ENCODE measurements around the gene HPSE2. TPM values are rescaled to one million over a fixed set of nuclear protein-coding genes. Genes with fewer than 3 reads are reported as not detected.
"Not testable (repeated sequence)": the region's sequence is repeated elsewhere in the genome, so short reads cannot be mapped to it uniquely, and the experiment has no call there.

The HPSE2 gene
- total and polyA plus RNA-seq, 4 donors = 0.05 TPM; not detected in 3

GRCh38 chr10:98908868-98909267, 326.8 kb downstream of the HPSE2 start:
- no peaks in the 10 kb centered on the region for H3K4me1 ChIP-seq (ENCODE audit: control insufficient read depth in 4 of 4, insufficient read depth in 4 of 4, low read length in 3 of 4)
- WGBS = 70% methylated on average over 3 of the region's 3 CpGs
- no peaks in the 10 kb centered on the region for H3K36me3 ChIP-seq (ENCODE audit: control insufficient read depth in 4 of 4, insufficient read depth in 3 of 4, low read depth in 1 of 4, low read length in 3 of 4)
- peaks cover 0 to 4% (median 0%) of the 10 kb centered on the region in 4 donors for H3K27me3 ChIP-seq (ENCODE audit: control insufficient read depth in 4 of 4, insufficient read depth in 4 of 4, low read length in 3 of 4)
- no peak for DNase-seq (ENCODE audit: low spot score)
- H3K9me3 ChIP-seq (ENCODE audit: control insufficient read depth in 4 of 4, low read length in 3 of 4) = no peaks in the 10 kb centered on the region
- TF ChIP-seq FOXA1 (IDR thresholded peaks at IDR 0.05) (no peak), ATF3 (IDR thresholded peaks at IDR 0.05) (no peak), JUND (IDR thresholded peaks at IDR 0.05) (no peak), ZBTB33 (IDR thresholded peaks at IDR 0.05) (no peak), SP1 (IDR thresholded peaks at IDR 0.05) (no peak), FOXA2 (IDR thresholded peaks at IDR 0.05) (no peak), HNF4A (conservative IDR thresholded peaks at IDR 0.05) (no peak)
- TF ChIP-seq, protein P1, sequence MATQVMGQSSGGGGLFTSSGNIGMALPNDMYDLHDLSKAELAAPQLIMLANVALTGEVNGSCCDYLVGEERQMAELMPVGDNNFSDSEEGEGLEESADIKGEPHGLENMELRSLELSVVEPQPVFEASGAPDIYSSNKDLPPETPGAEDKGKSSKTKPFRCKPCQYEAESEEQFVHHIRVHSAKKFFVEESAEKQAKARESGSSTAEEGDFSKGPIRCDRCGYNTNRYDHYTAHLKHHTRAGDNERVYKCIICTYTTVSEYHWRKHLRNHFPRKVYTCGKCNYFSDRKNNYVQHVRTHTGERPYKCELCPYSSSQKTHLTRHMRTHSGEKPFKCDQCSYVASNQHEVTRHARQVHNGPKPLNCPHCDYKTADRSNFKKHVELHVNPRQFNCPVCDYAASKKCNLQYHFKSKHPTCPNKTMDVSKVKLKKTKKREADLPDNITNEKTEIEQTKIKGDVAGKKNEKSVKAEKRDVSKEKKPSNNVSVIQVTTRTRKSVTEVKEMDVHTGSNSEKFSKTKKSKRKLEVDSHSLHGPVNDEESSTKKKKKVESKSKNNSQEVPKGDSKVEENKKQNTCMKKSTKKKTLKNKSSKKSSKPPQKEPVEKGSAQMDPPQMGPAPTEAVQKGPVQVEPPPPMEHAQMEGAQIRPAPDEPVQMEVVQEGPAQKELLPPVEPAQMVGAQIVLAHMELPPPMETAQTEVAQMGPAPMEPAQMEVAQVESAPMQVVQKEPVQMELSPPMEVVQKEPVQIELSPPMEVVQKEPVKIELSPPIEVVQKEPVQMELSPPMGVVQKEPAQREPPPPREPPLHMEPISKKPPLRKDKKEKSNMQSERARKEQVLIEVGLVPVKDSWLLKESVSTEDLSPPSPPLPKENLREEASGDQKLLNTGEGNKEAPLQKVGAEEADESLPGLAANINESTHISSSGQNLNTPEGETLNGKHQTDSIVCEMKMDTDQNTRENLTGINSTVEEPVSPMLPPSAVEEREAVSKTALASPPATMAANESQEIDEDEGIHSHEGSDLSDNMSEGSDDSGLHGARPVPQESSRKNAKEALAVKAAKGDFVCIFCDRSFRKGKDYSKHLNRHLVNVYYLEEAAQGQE (IDR thresholded peaks at IDR 0.05) = no peak
- H3K9ac ChIP-seq (ENCODE audit: low read depth in 1 of 2, low read length in 2 of 2) = no peak overlapping the region
- no peak overlapping the region for H3K27ac ChIP-seq (ENCODE audit: low read depth in 1 of 2, low read length in 2 of 2)
- no peak overlapping the region for H3K4me3 ChIP-seq (ENCODE audit: low read depth in 1 of 3, low read length in 3 of 3)

- 88% methylated on average over 8 of the region's 8 CpGs for WGBS
- H3K27me3 ChIP-seq (ENCODE audit: control insufficient read depth in 4 of 4, insufficient read depth in 4 of 4, low read length in 3 of 4); H3K4me1 ChIP-seq (ENCODE audit: control insufficient read depth in 4 of 4, insufficient read depth in 4 of 4, low read length in 3 of 4); H3K36me3 ChIP-seq (ENCODE audit: control insufficient read depth in 4 of 4, insufficient read depth in 3 of 4, low read depth in 1 of 4, low read length in 3 of 4); H3K9me3 ChIP-seq (ENCODE audit: control insufficient read depth in 4 of 4, low read length in 3 of 4); H3K9ac ChIP-seq (ENCODE audit: low read depth in 1 of 2, low read length in 2 of 2); DNase-seq (ENCODE audit: low spot score); H3K27ac ChIP-seq (ENCODE audit: low read depth in 1 of 2, low read length in 2 of 2); H3K4me3 ChIP-seq (ENCODE audit: low read depth in 1 of 3, low read length in 3 of 3): not testable (repeated sequence)
Measured at GRCh38 chr10:98908247-98908646, 327.4 kb downstream of the HPSE2 start.

DNA sequence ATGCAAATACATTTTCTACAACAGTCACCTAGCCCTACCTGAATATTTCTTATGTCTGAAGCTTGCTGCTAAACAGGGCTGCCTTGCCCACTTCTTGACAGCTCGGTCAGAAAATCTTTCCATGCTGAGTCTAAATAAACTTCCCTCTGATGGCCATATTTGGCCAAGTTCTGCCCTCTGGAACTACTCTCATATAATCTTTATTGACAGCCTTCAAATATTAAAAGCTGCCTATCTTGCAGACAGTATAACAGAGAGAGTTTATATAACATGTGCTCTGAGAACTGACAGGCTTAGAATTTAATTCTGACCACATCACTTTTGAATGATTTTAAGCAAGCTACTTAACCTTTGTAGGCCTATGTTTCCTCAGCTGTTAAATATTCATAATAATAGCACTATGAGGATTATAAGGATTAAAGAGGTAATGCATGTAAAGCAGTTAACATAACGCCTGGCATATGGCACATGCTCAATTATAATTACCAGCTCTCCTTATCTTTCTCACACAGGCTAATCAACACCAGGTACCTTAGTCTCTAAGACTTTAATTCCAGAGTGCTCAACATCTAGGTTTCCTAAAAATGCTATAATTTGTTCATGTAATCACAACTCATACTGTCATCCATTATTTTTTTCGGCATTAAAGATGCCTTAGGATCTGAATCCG, 334.1 kb downstream of the HPSE2 start:
- 80% methylated on average over 4 of the region's 4 CpGs for WGBS
- no peak overlapping the region for H3K27ac ChIP-seq (ENCODE audit: low read depth in 1 of 2, low read length in 2 of 2)
- no peak for DNase-seq (ENCODE audit: low spot score)
- no peak overlapping the region for H3K4me3 ChIP-seq (ENCODE audit: low read depth in 1 of 3, low read length in 3 of 3)
- H3K9me3 ChIP-seq (ENCODE audit: control insufficient read depth in 4 of 4, low read length in 3 of 4) = no peaks in the 10 kb centered on the region
- H3K9ac ChIP-seq (ENCODE audit: low read depth in 1 of 2, low read length in 2 of 2) = no peak overlapping the region
- H3K27me3 ChIP-seq (ENCODE audit: control insufficient read depth in 4 of 4, insufficient read depth in 4 of 4, low read length in 3 of 4) = no peaks in the 10 kb centered on the region
- H3K36me3 ChIP-seq (ENCODE audit: control insufficient read depth in 4 of 4, insufficient read depth in 3 of 4, low read depth in 1 of 4, low read length in 3 of 4) = no peaks in the 10 kb centered on the region
- H3K4me1 ChIP-seq (ENCODE audit: control insufficient read depth in 4 of 4, insufficient read depth in 4 of 4, low read length in 3 of 4) = peaks cover 0 to 8% (median 5%) of the 10 kb centered on the region in 4 donors
- no peak for TF ChIP-seq HNF4A (conservative IDR thresholded peaks at IDR 0.05)
- TF ChIP-seq, protein P2, sequence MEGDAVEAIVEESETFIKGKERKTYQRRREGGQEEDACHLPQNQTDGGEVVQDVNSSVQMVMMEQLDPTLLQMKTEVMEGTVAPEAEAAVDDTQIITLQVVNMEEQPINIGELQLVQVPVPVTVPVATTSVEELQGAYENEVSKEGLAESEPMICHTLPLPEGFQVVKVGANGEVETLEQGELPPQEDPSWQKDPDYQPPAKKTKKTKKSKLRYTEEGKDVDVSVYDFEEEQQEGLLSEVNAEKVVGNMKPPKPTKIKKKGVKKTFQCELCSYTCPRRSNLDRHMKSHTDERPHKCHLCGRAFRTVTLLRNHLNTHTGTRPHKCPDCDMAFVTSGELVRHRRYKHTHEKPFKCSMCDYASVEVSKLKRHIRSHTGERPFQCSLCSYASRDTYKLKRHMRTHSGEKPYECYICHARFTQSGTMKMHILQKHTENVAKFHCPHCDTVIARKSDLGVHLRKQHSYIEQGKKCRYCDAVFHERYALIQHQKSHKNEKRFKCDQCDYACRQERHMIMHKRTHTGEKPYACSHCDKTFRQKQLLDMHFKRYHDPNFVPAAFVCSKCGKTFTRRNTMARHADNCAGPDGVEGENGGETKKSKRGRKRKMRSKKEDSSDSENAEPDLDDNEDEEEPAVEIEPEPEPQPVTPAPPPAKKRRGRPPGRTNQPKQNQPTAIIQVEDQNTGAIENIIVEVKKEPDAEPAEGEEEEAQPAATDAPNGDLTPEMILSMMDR (IDR thresholded peaks at IDR 0.05; ENCODE audit: low read depth, low read length, missing input control) = no peak
- TF ChIP-seq, protein P1 (IDR thresholded peaks at IDR 0.05) = no peak
- TF ChIP-seq ATF3 (IDR thresholded peaks at IDR 0.05) = no peak
- TF ChIP-seq ZBTB33 (IDR thresholded peaks at IDR 0.05) = no peak
- no peak for TF ChIP-seq RXRA (IDR thresholded peaks at IDR 0.05)
- no peak for TF ChIP-seq YY1 (IDR thresholded peaks at IDR 0.05)
- TF ChIP-seq FOXA1 (IDR thresholded peaks at IDR 0.05) = no peak
- TF ChIP-seq HNF4G (IDR thresholded peaks at IDR 0.05) = no peak
